Activated CD8-positive, alpha-beta memory T cell treated with anti-CD3 and anti-CD28 coated beads, Interleukin-2, amount 50 U/mL, for 4 hours (primary cell): ENCODE measurements around the gene RCAN3.
"Not testable (repeated sequence)": the region's sequence is repeated elsewhere in the genome, so short reads cannot be mapped to it uniquely, and the experiment has no call there.

Experiments
- DNase-seq: peaks from one replicate; pipeline ENCODE4 v3.0.0-alpha.2; 2020

Gene RCAN3

DNA sequence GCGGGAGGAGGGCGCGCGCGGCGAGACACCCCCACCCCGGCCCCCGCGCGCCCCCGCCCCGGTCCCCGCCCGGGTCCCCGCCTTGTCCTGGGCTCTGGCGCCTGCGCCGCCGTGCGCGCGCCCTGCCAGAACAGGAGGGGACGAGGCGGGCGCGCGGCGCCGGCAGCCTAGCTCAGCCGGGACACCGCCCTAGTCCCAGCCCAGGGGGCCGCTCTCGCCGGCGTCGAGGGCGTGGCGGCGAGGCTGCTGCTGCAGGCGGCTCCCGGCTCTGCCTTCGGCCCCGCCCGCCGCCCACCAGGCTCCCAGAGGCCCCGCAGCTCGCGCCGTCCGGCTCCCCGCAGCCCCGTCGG lies at the start of gene RCAN3:
Gene RCAN3, plus strand, starts transcription at position 128 of the 350 bp plus-strand sequence. CDS start 11,537 bp downstream, outside the sequence.
- DNase-seq, result peak; percentile 87

DNA sequence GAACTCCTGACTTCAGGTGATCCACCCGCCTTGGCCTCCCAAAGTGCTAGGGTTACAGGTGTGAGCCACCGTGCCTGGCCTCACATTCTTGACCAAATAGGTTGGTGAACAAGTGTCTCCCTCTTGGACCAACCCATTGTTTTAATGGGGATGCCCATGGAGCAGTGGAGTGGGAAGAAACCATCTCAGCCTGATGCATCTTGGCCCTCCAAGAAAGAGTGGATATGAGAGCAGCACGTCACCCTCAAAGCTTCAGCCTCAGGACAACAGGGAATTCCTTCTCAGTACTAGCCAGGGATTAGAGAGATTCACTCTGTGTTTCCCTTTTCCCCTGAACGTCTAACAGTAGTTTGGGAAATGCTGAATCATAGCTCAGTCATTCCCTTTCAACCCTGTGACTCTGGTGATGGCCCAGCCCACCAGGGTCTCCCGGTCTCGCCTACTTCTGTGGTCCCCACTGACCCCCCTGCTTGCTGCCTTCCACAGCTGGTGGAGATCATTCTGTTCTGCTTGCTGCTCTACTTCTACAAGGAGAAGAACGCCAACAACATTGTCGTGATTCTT lies 49.6 kb upstream of the RCAN3 start:
- DNase-seq, result no peak

DNA sequence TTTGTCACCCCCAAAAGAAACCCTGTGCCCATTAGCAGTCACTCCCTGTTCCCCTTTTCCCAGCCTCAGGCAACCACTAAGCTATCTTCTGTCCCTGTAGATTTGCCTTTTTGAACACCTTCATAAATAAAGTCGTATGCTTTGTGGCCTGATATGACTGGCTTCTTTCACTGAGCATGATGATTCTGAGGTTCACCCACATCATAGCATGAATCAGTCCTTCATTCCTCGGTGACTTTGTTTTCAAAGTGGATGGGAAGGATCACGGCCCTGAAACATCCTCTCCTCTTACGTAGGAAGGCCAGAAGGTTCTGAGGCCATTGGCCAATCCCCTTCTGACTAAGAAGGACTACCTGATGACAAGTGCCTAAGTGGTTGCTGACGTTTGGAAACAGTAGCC lies 48.0 kb upstream of the RCAN3 start:
- no peak for DNase-seq

DNA sequence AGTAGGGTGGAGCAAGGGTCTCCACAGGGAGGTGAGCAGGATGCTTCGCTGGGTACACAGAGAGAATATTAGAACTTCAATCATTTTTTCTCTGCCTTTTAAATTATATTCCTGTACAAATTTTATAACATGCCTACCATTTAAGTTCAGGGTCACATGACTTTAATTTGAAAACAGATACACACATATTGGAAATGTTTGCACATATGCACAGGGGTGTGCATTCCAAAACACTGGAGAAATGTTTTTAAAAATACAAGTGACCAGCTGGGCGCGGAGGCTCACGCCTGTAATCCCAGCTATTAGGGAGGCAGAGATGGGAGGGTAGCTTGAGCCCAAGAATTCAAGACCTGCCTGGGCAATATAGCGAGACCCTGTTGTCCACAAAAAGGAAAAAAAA lies 47.4 kb upstream of the RCAN3 start:
- DNase-seq, result no peak

DNA sequence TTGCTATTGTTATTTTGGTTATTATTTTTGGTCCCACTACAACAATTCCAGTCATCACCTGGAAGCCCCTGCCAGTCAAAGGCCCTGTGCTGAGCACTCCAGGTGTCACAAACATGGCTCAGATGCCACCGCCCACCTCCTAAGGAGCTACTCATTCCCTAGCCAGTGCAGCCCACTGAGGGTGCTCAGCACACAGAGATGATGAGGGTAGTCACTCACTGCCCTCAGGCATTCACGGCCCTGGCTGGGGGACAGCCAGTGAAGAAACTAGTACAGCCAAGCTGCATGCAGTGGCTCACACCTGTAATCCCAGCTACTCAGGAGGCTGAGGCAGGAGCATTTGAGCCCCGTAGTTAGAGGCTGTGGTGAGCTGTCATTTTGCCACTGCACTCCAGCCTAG lies 44.8 kb upstream of the RCAN3 start:
- DNase-seq, result no peak

DNA sequence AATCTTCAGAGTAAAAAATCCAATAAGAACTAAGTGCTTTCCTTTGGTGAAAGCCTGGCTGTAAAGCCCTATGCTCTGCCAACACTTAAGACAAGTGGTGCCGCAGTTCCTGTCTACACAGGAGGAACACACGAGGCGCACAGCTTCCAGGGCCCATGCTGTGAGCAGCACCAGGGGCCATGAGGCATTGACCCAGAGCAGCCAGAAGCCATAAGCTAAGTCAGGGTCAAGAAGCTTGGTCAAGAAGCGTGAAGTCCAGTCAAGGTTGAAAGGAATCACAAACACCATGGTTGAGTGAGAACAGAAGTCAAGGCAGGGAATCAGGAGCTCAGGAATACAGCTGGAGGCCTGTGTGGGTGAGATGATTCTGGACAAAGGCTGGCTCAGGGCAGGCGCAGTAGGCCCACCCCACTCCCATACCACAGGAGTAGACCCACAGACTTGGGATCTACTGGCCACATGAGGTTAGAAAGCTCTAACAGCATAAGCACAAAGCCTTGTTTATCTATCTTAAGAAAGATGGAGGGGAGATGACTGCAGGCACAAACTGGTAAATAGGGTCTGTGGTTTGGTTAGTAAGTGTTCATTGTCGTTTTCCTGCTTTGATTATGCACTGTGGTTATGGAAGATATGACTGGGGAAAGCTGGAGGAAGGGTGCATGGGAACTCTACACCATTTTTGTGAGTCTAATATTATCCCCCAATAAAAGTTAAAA lies 42.9 kb upstream of the RCAN3 start:
- no peak for DNase-seq

DNA sequence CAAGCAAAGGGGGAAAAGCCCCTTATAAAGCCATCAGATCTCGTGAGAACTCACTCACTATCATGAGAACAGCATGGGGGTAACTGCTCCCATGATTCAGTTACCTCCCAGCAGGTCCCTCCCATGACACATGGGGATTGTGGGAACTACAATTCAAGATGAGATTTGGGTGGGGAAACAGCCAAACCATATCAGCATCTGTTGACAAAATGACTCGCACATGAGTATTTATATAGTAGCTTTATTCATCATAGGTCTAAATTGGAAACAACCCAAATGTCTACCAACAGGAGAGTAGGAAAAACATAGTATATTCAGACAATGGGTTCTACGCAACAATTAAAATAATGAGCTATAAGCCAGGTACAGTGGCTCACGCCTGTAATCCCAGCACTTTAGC lies 40.5 kb upstream of the RCAN3 start:
- DNase-seq, result not testable (repeated sequence)

DNA sequence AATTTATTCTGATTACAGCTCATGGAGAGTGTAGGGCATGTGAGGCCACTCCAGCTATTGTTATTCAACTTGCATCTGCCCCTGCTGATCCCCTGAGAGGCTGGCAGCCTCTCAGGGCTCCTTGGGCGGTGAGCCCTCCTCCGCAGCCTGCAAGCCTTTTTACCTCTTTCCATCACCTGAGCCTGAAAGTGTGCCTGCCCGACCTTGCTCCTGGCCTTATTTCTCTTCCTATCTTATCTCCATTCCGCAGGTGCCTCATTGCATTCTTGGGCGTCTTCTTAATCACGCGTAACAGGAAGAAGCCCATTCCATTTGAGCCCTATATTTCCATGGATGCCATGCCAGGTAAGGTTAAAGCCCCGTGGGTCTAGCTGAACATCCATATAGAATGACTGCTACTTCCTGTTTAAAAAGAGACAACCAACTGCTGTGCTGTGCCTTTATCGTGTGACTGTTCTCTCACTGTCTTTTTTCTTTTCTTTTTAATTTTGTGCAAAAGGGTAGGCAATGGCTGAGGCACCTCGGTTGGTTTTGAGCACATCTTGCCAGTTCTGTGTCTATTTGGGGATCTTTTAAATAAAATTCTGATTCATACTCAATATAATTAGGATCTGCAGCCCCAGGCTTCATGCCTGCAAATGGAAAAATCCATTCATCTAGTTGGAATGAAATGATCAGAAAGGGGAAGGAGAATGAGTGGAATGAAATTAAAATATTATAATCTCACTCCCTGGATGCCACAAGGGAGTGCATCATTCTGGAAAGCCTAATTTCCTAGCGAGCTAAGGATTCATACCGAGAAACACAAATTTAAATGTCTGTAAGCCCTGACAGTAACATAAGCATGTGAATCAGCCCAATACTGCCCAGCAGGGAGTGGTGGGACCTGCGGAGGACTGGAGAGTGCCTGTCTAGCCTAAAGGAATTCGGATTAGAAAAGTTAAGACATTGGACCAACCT lies 38.6 kb upstream of the RCAN3 start:
- no peak for DNase-seq

DNA sequence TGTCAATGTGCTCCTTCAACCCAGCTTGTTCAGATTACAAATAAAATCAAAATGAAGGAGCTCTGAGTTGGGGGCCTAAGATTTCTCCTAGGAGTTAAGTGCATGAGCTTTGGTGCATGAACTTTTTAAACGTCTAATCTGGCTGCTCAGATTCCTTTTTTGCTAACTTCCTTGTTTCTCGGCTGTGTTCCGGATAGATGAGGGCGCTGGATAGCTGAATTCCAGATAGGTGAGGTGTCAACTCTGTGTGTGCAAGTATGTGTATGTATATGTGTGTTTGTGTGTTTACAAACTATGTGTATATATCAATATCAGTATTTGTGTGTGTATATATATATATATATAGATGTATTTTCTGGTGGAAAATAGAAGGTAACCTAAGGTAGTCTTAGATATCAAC lies 37.5 kb upstream of the RCAN3 start:
- no peak for DNase-seq

DNA sequence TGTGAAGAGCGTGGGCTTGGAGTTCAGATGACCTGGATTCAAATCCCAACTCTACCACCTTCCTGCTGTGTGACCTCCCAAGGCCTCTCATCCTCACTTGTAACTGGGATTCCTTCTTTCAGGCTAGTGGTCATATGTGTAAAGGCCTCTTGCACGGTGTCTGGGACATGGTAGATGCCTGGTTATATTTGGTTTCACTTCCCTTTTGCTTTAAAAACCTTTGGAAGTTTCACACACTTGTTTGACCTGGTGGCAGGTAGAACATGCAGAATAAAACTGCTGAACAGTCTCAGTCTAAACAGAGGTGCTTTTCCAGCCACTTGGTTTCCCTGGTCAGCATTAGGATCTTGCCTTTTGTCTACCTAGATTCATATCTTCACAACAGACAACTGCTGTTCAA lies 37.0 kb upstream of the RCAN3 start:
- no peak for DNase-seq

DNA sequence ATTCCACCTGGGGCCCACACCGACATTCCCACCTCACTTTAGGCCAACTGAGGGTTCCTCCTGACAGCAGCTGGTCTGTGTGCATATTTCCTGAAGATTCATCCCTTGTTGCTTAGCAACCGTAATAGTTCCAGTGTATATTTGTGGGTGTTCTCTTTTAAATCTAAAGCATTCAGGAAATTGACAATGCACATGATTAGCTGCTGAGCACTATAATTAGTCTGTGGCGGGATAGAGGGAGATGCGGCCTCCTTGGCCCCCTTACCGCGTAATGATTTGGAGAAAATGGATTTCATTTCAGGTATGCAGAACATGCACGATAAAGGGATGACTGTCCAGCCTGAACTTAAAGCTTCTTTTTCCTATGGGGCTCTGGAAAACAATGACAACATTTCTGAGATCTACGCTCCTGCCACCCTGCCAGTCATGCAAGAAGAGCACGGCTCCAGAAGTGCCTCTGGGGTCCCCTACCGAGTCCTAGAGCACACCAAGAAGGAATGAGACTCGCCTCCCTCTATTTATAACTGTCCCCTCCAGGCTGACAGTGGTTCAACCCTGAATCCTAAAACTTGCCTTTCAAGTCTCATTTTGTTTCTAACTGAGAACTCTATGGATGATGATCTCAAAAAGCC lies 33.8 kb upstream of the RCAN3 start:
- no peak for DNase-seq

DNA sequence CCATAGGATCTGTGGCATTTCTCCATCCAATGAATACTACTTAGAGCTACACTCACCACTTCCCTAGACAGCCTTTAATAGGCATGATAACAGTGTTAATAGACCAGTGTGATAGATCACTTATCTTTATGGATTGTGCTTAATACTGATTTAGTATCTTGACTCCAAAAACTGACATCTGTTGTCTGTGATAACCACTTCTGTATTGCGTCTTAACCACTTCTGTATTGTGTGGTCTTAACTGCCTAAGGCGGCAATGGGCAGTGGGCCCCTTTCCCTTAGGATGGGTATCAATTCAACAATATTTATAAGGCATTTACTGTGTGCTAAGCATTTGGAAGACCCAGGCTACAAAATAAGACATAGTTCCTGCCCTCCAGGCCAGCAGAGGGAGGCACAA lies 32.0 kb upstream of the RCAN3 start:
- no peak for DNase-seq

DNA sequence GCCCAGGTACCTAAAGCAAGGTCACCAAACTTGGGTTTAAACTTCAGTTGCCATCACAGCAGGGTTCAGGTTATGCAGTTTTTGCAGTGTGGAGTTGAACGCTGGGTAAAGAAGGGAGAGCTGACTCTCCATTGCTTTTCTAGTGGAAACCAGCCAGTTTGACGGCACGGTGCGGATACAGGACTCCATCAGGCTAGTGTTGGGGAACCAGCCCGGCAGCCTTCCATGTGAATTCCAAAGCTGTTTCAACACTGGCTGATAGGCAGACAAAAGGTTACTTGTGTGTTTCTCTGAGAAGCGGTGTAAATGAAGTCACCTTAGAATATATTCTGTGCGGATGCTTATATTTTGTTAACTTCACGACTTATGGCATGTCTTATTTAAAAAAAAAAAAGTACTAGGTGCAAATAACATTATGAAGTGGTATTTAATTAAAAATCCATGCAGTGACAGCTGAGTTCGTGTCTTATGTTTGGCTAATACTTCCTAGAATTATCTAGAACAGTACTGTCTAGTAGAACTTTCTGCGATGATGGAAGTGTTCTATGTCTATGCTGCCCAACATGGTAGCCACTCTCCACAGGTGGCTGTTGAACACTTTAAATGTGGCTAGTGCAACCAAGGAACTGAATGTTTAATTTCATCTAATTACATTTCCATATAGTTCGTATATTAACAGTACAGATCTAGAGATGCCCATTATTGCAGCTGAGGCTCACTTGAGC lies 29.9 kb upstream of the RCAN3 start:
- no peak for DNase-seq

DNA sequence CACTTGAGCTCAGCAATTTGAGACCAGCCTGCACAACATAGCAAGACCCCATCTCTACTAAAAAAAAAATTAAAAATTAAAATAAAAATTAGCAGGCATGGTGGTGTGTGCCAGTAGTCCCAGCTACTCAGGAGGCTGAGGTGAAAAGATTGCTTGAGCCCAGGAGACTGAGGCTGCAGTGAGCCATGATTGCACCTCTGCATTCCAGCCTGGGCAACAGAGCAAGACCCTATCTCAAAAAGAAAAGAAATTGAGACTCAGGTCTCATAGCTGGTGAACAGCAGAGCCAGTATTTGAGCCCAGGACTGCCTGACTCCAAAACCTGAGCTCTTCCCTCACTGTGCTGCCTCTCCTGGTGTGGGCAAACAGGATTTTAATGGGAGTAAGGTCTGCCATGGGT lies 28.4 kb upstream of the RCAN3 start:
- DNase-seq, result no peak

DNA sequence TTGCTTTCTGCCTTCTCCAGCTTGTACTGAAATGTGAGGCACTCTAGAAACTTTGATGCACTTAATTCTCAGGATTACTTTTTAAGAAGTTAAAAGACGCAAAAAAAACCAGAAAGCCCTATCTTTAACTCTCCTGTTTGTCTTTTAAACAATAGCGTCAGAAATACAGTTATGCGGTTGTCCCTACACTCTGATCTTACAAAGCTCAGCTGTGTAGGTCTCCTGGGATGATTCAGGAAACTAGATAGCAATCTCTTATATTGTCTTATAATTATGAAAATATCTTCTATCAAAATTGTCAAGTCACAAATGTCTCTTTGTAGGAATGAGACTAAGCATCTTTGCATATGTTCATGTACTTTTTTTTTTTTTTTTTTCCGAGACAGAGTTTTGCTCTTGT lies 26.9 kb upstream of the RCAN3 start:
- no peak for DNase-seq

DNA sequence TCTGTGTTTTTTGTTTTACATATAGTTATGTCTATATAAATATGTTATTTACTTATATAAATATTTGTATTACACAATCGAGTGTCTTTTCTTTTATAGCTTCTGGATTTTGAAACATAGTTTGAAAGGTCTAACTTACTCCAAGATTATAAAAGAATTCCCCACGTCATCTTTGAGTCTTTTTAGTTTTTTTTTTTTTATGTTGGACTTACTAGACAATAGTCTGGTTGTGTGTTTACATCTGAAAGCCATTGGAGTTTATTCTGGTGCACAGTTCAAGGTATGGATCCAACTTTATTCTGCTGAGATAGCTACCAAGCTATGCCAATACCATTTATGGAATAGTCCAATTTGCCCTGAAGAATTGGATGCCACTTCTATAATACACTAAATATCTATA lies 26.1 kb upstream of the RCAN3 start:
- no peak for DNase-seq

DNA sequence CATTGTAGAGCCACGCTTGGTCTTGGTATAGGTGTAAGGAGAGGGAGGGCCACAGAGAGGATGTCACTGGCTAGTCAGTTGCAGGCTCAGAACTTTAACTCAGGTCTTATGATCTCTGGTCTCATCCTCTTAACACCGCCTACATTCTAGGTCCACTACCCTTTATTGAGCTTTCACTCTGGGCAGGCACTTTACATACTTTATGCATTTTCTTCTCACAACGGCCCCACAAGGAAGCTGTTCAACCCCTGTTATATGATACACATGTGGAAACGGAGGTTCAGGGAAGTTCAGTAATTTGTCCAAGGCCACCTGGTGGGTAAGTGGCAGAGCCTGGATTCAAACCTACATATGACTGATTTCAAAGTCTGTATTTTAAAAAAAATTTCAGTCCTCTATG lies 25.3 kb upstream of the RCAN3 start:
- no peak for DNase-seq

DNA sequence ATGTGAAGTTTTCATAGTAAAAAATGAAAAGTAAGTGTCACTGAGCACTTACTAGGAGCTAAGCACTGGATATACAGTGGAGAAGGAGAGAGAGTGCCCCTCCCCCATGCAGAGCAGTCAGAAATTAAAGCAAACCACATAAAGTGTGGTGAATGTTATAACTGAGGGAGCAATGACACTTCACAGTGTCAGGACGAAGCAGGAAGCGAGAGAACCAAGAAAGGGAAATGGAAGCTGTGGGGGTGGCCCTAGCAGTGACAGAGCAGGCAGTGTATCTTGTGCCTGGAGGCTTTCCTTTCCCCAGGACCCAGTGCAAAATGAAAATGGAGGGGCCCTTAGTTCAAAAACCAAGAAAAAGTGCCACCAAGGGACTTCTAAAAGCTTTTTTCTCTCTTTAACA lies 21.5 kb upstream of the RCAN3 start:
- DNase-seq, result peak; percentile 53

DNA sequence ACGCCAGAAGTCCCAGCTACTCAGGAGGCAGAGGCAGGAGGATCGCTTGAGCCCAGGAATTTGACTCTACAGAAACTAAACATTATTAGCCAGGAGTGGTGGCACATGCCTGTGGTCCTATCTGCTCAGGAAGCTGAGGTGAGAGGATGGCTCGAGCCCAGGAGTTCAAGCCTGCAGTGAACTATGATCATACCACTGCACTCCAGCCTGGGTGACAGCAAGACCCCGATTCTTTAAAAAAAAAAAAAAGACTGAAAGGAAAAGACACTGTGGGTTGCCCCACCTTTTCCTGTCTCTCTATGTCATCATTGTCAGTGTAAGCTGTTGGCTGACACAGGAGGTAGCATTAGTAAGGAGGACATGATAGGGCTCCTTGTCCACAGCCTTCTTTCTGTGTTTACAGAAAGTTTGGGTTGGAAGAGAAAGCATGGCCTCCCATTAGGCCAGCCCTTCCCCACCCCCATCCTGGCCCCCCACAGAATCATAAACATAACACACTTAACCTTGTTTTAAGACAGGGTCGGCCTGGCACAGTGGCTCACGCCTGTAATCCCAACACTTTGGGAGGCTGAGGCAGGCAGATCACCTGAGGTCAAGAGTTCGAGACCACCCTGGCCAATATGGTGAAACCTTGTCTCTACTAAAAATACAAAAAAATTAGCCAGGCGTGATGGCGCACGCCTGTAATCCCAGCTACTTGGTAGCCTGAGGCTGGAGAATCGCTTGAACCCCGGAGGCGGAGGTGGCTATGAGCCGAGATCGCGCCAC lies 20.6 kb upstream of the RCAN3 start:
- DNase-seq, result no peak

DNA sequence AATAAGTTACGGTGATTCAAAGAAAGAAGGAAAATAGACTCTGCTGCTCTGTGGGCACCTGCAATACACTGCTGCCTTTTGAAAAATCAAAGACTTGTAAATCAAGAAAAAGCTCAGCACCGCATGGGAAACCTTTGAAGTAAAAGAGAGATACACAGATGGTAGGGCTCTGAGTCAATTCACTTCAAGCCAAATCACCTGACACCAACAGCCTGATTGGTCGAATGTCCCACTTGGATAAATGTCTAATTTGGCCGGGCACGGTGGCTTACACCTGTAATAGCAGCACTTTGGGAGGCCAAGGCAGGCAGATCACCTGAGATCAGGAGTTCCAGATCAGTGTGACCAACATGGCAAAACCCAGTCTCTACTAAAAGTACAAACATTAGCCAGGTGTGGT lies 19.2 kb upstream of the RCAN3 start:
- DNase-seq, result no peak

DNA sequence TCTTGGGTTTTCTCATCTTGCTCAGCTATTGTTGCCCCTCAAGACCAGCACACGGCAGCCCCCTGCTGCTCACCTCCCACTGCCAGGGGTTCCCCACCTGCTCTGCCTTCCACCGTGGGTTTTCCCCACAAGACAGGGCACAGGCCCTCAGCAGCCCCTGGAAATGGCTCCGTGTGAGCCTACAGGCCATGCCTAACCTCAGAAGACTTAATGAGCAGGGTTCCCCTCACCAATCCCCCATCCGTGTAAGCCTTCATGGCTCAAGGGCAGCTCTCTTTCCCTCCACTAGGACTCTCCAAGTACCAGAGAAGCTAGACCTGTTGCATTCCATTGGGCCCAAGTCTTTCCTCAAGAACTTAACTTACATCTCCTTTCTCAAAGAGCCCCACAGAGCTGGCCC lies 18.4 kb upstream of the RCAN3 start:
- DNase-seq, result no peak
